ENCODE data around the gene TSSC4.
"Not testable (repeated sequence)": the region's sequence is repeated elsewhere in the genome, so short reads cannot be mapped to it uniquely, and the experiment has no call there.

Gene TSSC4

DNA sequence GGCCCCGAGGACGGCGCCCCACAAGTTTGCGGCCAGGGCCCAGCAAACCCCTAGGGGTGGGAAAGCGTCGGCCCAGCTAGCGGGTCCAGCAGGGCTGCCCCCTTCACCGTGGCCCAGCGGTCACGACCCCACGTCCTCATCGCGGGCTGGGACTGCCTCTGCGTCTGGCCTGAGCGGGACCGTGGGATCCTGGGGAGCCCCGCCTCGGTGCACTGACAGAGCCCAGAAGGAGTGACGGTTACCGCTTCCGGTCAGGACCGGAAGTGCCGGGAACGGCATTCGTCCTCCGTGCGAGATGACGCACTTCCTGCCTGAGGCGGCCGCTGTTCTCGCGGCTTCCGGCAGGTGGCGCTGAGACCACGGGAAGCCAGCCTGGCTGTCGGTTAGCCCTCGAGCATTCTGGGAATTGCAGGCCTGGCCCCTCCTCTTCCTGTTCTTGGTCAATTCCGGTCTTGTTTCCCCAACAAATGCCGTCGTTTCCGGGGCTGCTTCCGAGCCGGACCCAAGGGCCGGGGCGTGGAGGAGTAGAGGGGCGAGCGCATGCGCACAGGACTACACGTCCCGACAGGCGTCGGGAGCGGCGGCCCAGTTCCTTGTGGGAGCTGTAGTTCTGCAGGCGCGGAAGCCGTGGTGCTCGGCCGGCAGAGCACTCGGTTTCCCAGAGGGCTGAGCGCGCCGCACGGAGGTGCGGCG lies at the start of gene TSSC4:
TSS of gene TSSC4 (plus strand) at position 682 of the 693 bp plus-strand sequence. CDS start 1,884 bp downstream, outside the sequence.
- DNase-seq: peak; percentile 99

DNA sequence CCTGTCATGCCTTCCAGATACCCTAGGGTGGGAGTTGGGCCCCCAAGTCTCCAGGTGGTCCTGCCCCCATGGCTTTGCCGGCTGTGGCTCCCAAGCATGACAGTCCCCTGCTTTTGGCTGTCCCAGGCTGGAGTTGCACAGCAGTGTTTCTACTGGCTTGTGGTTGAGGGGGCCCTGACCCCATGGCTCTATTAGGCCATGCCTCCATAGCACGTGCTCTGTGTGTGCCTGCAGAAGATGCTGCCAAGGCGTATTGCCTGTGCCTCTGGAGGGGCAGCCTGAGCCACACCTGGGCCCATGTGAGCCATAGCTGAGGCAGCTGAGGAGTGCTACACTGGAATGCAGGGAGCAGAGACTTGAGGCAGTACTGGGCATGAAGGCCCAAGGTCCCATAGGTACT lies 48.8 kb upstream of the TSSC4 start:
- no peak for DNase-seq

GRCh38 chr11:2352420-2352819 lies 48.1 kb upstream of the TSSC4 start:
- DNase-seq: no peak

GRCh38 chr11:2355000-2355644 lies 45.4 kb upstream of the TSSC4 start:
- DNase-seq: no peak

DNA sequence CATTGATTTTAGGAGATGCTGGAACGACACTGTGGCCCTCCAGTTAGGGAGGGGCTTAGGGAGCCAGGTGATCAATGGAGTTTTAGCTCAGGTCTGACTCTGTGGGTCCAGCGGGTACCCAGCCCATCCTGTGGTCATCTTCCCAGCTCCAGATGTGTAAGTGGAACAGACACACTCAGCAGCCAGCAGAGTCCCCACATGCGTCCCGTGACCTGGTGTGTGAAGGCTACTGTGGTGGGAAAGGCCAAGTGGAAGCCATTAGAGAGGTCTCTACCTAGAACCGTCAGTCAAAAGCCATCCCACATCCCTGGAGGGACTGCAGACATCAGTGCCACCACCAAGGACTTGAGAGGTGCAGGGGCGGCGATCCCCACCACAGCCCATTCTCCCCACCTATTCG lies 43.3 kb upstream of the TSSC4 start:
- DNase-seq: no peak

GRCh38 chr11:2357651-2358050 lies 42.9 kb upstream of the TSSC4 start:
- not testable (repeated sequence) for DNase-seq

- DNase-seq: no peak
Measured at GRCh38 chr11:2358754-2359442, 41.7 kb upstream of the TSSC4 start.

GRCh38 chr11:2359557-2359956 lies 41.0 kb upstream of the TSSC4 start:
- no peak for DNase-seq

- DNase-seq: no peak
Measured at GRCh38 chr11:2360081-2360642, 40.4 kb upstream of the TSSC4 start.

DNA sequence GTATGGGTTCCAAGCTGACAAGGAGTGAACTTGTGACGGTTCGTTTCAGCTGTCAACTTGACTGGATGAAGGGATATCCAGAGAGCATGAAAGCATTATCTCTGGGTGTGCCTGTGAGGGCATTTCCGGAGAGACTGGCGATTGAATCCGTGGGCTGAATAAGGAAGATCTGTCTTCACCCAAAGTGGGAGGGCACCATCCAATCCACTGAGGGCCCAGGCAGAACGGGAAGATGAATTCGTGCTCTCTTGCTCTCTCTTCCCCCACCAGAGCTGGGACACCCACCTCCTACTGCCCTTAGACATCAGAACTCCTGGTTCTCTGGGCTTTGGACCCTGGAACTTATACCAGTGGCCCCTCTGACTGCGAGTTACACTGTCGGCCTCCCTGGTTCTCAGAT lies 39.0 kb upstream of the TSSC4 start:
- DNase-seq: no peak

GRCh38 chr11:2362414-2362813 lies 38.1 kb upstream of the TSSC4 start:
- DNase-seq: no peak

GRCh38 chr11:2363130-2363529 lies 37.4 kb upstream of the TSSC4 start:
- no peak for DNase-seq

DNA sequence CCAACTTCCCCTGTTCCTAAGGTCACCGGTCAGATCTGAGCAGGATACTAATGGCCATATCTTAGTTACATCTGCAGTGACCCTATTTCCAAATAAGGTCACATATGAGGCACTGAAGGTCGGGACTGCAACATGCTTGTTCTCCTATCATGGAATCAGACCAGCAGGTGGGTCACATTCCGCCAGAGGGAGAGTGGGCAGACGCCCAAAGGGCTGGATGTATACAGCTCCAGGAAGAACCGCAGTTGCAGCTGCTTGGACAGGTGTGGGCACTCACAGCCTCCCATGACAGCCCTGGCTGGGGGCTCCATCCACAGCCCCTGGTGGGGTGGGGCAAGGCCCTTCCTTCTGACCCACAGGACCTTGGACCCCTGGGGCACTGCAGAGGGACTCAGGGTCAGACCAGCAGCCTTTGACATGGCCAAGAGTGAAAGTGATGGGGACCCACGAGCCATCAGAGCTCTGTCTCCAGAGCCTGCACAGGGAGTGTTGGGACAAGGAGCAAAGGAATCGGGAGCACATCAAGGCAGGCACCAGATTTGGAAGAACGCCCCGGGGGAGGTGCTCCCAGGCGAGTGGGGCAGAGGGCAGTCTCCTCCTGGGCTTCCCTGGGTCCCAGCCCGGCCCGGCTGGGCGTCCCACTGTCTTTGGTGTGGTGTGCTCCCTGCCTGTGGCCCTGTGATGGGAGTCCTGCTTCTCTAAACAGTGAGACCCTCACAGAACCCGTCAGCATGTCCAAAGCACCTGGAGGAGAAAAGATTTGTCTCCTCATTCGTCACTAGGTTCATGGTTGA lies 36.8 kb upstream of the TSSC4 start:
- DNase-seq: no peak

DNA sequence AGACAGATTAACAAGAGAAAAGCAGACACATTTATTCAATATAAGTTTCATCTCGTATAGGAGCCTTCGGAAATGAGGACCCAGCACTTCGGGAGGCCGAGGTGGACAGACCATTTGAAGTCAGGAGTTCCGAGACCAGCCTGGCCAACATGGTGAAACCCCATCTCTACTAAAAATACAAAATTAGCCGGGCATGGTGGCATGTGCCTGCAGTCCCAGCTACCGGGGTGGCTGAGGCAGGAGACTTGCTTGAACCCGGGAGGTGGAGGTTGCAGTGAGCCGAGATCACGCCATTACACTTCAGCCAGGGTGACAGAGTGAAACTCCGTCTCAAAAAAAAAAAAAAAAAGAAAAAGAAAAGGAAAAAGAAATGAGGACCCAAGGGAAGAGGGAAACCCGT lies 36.2 kb upstream of the TSSC4 start:
- not testable (repeated sequence) for DNase-seq

DNA sequence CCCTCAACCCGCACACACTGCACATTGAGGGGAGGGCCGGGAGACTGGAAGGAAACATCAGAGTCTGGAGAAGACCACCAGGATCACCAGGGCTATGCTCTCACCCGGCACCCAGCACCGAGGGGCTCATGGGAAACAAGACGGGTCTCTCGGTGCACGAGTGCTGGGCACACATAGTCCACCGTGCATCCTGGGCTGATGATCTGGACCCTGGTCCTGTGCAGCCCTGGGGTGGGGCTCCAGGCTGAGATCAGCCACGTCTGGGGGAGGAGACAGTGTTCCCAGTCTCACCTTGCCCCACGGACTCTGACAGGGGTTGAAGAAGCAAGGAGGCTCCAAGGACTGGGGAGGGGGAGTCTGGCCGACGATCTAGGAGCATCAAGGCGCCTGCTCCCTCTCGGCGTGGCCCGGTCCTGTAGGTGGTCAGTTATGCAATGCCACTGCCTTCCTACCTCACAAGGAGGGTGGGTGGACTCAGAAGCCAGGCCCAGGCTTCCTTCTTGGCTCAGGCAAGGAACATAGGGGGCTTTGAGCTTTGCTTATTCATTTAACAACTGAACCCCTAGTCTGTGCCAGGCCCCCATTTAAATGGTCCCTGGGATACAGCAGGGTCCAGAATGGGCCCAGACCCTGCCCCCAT lies 34.9 kb upstream of the TSSC4 start:
- no peak for DNase-seq

DNA sequence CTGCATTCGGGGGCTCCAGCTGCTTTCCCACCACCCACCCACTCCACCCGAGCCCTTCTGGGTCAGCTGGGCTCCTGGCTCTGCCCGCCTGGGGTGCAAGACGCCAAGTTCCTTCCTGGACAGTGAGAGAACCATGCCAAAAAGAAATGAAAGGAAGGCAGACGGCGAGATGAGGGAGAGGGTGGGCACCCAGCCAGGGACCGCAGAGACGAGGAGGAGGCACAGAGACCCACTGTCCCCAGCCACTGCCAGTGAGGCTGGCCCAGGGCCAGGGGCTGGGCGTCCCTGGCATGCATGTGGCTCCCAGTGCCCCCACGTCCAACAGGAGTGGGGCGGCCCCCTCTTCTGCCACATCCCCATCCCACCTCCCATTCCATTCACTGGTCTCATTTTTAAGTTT lies 34.3 kb upstream of the TSSC4 start:
- no peak for DNase-seq

DNA sequence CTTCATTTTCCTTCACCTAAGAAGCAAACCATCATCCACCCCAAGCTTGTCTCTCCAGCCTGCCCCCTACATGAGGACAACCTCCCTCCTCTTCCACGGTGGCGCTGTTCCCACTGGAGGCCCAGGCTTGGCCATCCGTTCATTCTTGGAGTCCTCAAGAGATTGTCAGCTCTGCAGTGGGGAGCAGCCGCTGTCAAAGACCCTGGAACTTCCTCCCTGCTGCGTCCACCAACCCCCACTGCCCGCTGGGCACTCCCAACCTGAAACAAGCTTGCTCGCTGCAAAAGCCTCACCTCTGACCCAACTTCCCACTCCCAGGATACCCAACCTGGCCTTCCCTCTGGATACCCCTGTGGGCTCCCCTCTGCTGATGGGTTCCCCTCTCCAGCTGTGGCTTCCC lies 33.8 kb upstream of the TSSC4 start:
- no peak for DNase-seq

DNA sequence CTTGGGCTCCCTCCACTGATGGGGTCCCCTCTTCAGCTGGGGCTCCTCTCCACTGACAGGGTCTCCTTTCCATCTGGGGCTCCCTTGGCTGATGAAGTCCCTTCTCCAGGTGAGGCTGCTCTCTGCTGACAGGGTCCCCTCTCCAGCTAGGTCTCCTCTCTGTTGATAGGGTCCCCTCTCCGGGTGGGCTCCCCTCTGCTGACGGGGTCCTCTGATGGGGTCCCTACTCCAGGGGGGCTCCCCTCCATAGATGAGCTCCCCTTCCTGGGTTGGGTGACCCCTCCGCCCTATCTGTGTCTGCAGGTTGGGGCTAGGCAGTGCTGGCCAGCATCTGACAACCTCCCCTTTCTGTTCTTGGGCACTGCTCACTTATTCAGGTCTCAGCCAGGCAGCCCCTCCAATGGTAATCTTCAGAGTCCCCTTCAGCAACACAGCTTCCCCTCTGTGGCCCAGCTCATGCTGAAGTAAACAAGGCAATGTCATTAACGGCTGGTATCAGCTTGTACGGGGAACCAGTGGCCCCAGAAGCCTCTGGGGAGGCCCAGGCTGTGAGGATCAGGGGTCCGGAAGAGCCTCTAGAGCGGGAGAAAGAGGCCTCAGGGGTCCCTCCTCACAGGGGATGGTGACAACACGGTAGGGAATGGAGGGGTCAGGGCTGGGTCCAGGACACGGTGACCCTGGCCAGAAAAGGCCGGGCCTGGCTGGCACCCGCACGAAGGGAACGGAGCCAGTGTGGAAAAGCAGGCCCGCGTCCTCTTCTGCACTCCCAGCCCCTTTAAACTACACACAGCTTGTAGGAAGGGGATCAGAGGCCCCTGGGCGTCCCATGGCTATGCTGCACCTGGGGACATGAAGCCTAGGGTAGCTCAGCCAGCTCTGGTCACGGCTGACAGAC lies 33.0 kb upstream of the TSSC4 start:
- DNase-seq: no peak

GRCh38 chr11:2368178-2368850 lies 32.2 kb upstream of the TSSC4 start:
- DNase-seq: no peak

- no peak for DNase-seq
Measured at GRCh38 chr11:2368851-2369180, 31.7 kb upstream of the TSSC4 start.

- DNase-seq: no peak
Measured at GRCh38 chr11:2369320-2369719, 31.2 kb upstream of the TSSC4 start.
